Upper lobe of right lung (tissue), 1 donor: Measurements from ENCODE around the gene NABP1. TPM values are rescaled to one million over a fixed set of nuclear protein-coding genes. Genes with fewer than 3 reads are reported as not detected.

Experiments used
- ATAC-seq: fragments of 200-7000 bp; cut with Tn5 transposase; one replicate; pipeline ENCODE4 v1.9.1; 2020; ENCODE audit warnings: mild to moderate bottlenecking, moderate library complexity
- DNase-seq: peaks from one replicate; pipeline ENCODE4 v3.0.0-alpha.2; 2020
- H3K27ac ChIP-seq: fragments of 200-600 bp; one replicate; pipeline ENCODE4 v1.8.0; 2022
- H3K27me3 ChIP-seq: fragments of 200-600 bp; one replicate; pipeline ENCODE4 v1.8.0; 2022; ENCODE audit warnings: mild to moderate bottlenecking
- H3K36me3 ChIP-seq: fragments of 200-600 bp; one replicate; pipeline ENCODE4 v1.8.0; 2022
- H3K4me1 ChIP-seq: fragments of 200-600 bp; one replicate; pipeline ENCODE4 v1.8.0; 2022
- H3K4me3 ChIP-seq: fragments of 200-600 bp; one replicate; pipeline ENCODE4 v1.8.0; 2022; ENCODE audit warnings: mild to moderate bottlenecking
- H3K9me3 ChIP-seq: fragments of 200-600 bp; one replicate; pipeline ENCODE4 v1.8.0; 2022
- CTCF ChIP-seq: fragments of 200-600 bp; IDR thresholded peaks from one replicate; pipeline ENCODE4 v1.8.0; 2022; ENCODE audit warnings: antibody characterized with exemption
- intact Hi-C: fragments of 100-400 bp; cut with DNase I; formaldehyde crosslinking; loops from one replicate; pipeline ENCODE4 v1.11.0; 2022
- total RNA-seq: library from RNA; stranded (reverse); fragmentation: NEBNext Ultra II Directional; extraction: Animal tissue kit (Norgen Biotek cat#: 25700); gene quantifications from one replicate; pipeline ENCODE4 v1.2.1, GENCODE V29; 2021
- donor health status: DM: no; HTN: yes; CAD: no; lungs with severe emphysema.

NABP1 gene
- total RNA-seq, 1 donor from 2014 or later: 50.2 TPM

GRCh38 chr2:191634791-191635190 is 43.1 kb upstream of the NABP1 start:
- intact Hi-C loops: no loop called here
- DNase-seq: no peak
- Histone ChIP-seq H3K9me3 (no peaks in the 10 kb centered on the region), H3K27me3 (no peaks in the 10 kb centered on the region), H3K27ac (no peak overlapping the region), H3K36me3 (no peaks in the 10 kb centered on the region), H3K4me3 (no peak overlapping the region), H3K4me1 (peaks cover 20% of the 10 kb centered on the region)
- no peak for TF ChIP-seq CTCF
- ATAC-seq: no peak

GRCh38 chr2:191635333-191636234 is 42.4 kb upstream of the NABP1 start:
- ATAC-seq: no peak
- Histone ChIP-seq H3K4me1 (peaks cover 20% of the 10 kb centered on the region), H3K27ac (peak overlapping the region; percentile 26), H3K27me3 (no peaks in the 10 kb centered on the region), H3K4me3 (no peak overlapping the region), H3K36me3 (no peaks in the 10 kb centered on the region), H3K9me3 (no peaks in the 10 kb centered on the region)
- DNase-seq: no peak
- no peak for TF ChIP-seq CTCF
- intact Hi-C loops: no loop called here

- Histone ChIP-seq H3K4me3 (no peak overlapping the region), H3K27ac (peak overlapping the region; percentile 26), H3K36me3 (no peaks in the 10 kb centered on the region), H3K4me1 (peaks cover 20% of the 10 kb centered on the region), H3K9me3 (no peaks in the 10 kb centered on the region), H3K27me3 (no peaks in the 10 kb centered on the region)
- ATAC-seq: no peak
- no peak for DNase-seq
- TF ChIP-seq CTCF: no peak
- intact Hi-C loops: no loop called here
Measured at GRCh38 chr2:191636235-191636543, 41.7 kb upstream of the NABP1 start.

- intact Hi-C loops: no loop called here
- ATAC-seq: no peak
- Histone ChIP-seq H3K9me3 (no peaks in the 10 kb centered on the region), H3K4me1 (peaks cover 20% of the 10 kb centered on the region), H3K27ac (peak overlapping the region; percentile 60), H3K36me3 (no peaks in the 10 kb centered on the region), H3K27me3 (no peaks in the 10 kb centered on the region), H3K4me3 (no peak overlapping the region)
- TF ChIP-seq CTCF: no peak
- DNase-seq: no peak
Measured at GRCh38 chr2:191636586-191636985, 41.4 kb upstream of the NABP1 start.

GRCh38 chr2:191637182-191638078 is 40.5 kb upstream of the NABP1 start:
- TF ChIP-seq CTCF: no peak
- Histone ChIP-seq H3K27ac (peak overlapping the region; percentile 60), H3K27me3 (no peaks in the 10 kb centered on the region), H3K4me1 (peaks cover 20% of the 10 kb centered on the region), H3K4me3 (no peak overlapping the region), H3K9me3 (no peaks in the 10 kb centered on the region), H3K36me3 (no peaks in the 10 kb centered on the region)
- intact Hi-C loops: no loop called here
- ATAC-seq: peak; percentile 86
- DNase-seq: no peak
